Measurements from ENCODE around the gene SMIM14. TPM values are rescaled to one million over a fixed set of nuclear protein-coding genes. Genes with fewer than 3 reads are reported as not detected.

Gene SMIM14
- total and polyA plus RNA-seq, 3 donors from 2014 or later: 20.4 to 73.8 (median 32.0) TPM

- H3K4me1 ChIP-seq: no peaks in the 10 kb centered on the region
- no peak overlapping the region for H3K27ac ChIP-seq
- H3K9me3 ChIP-seq: no peaks in the 10 kb centered on the region
- DNase-seq: no peak
- H3K27me3 ChIP-seq: no peaks in the 10 kb centered on the region
- no peaks in the 10 kb centered on the region for H3K36me3 ChIP-seq (ENCODE audit: low read depth, missing control alignments)
- no peak overlapping the region for H3K4me3 ChIP-seq
- TF ChIP-seq CTCF (IDR thresholded peaks at IDR 0.05) (no peak), POLR2A (IDR thresholded peaks at IDR 0.05) (no peak)
- intact Hi-C loops (cut with DNase I; ENCODE audit: low total_unique reads): no loop called here
Measured at GRCh38 chr4:39498727-39499020, 140.0 kb downstream of the SMIM14 start.

- Histone ChIP-seq H3K4me1 (no peaks in the 10 kb centered on the region), H3K36me3 (ENCODE audit: low read depth, missing control alignments) (no peaks in the 10 kb centered on the region), H3K27ac (no peak overlapping the region), H3K27me3 (no peaks in the 10 kb centered on the region), H3K9me3 (no peaks in the 10 kb centered on the region), H3K4me3 (no peak overlapping the region)
- no peak for DNase-seq
- intact Hi-C loops (cut with DNase I; ENCODE audit: low total_unique reads): no loop called here
- TF ChIP-seq POLR2A (IDR thresholded peaks at IDR 0.05) (no peak), CTCF (IDR thresholded peaks at IDR 0.05) (no peak)
- 83% methylated on average over 1 of the region's 1 CpG for WGBS, 2 donors
Measured at GRCh38 chr4:39497909-39498726, 140.5 kb downstream of the SMIM14 start.

Small RNA genes lying within 50 kb of the gene (small RNA-seq; reads per million reads assigned to genes)
- gene RNU7-11P: 0 reads per million in 2 donors

Other genes starting within 250 kb of the SMIM14 start
- 1 to 10 TPM; 1.1 to 1.4 TPM for gene KLB, start 231.9 kb downstream of the SMIM14 start, total RNA-seq
- gene KLB, start 231.9 kb downstream of the SMIM14 start, polyA plus RNA-seq (ENCODE audit: insufficient read depth, low read depth, low replicate concordance): 6.6 TPM
- gene RPL9, start 179.9 kb downstream of the SMIM14 start, total RNA-seq: 1,000 to 10,000 TPM in 1 of 2 donors, 100 to 1,000 TPM in 1; 755 to 1,313 TPM
- 1,315 TPM for gene RPL9, start 179.9 kb downstream of the SMIM14 start, polyA plus RNA-seq (ENCODE audit: insufficient read depth, low read depth, low replicate concordance)
- 10 to 100 TPM; 24.0 to 31.1 TPM for gene LIAS, start 179.8 kb downstream of the SMIM14 start, total RNA-seq
- gene LIAS, start 179.8 kb downstream of the SMIM14 start, polyA plus RNA-seq (ENCODE audit: insufficient read depth, low read depth, low replicate concordance): 59.0 TPM
- gene UGDH, start 111.4 kb downstream of the SMIM14 start, total RNA-seq: 10 to 100 TPM; 11.3 to 21.4 TPM
- 8.1 TPM for gene UGDH, start 111.4 kb downstream of the SMIM14 start, polyA plus RNA-seq (ENCODE audit: insufficient read depth, low read depth, low replicate concordance)
- gene UBE2K, start 59.3 kb upstream of the SMIM14 start, total RNA-seq: 10 to 100 TPM; 23.0 to 24.3 TPM
- gene UBE2K, start 59.3 kb upstream of the SMIM14 start, polyA plus RNA-seq (ENCODE audit: insufficient read depth, low read depth, low replicate concordance): 81.8 TPM